ENCODE results near the gene PPP4R4. TPM values are rescaled to one million over a fixed set of nuclear protein-coding genes. Genes with fewer than 3 reads are reported as not detected.

PPP4R4 gene
- total RNA-seq, 1 donor from 2014 or later: 5.9 TPM

DNA sequence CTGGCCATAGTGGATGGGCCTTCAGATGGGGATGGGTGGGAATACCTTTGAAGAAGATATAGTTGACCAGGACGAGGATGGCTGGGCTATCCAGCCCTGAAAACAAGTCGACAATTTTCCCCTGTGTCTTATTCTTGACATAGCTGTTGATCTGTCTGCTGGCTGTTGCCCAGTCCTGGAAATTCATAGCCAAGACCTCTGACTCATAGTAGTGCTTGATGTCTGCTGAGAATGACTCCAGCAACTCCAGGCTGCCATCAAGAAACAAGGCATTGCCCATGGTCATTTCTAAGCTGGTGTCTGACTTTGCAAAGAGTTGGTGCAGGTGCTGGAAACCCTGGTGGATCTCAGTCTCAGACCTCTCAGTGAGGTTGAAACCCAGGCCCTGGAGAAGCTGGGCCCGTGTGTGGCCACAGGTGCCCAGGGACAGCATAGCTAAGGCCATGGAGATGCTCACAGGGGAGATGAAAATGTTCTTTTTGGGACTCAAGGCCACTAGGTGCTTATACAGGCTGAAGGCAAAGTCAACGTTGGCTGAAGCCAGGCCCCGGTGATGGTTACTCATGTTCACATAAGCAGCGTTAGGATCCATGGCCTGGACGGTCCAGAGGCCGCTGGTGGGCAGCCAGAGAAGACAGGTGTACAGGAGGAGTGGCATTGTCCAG, 140.0 kb downstream of the PPP4R4 start:
- ATAC-seq: no peak
- H3K27me3 ChIP-seq (ENCODE audit: low read depth): no peaks in the 10 kb centered on the region
- intact Hi-C loops (cut with DNase I): no loop called here
- H3K27ac ChIP-seq: no peak overlapping the region
- TF ChIP-seq, protein P1, sequence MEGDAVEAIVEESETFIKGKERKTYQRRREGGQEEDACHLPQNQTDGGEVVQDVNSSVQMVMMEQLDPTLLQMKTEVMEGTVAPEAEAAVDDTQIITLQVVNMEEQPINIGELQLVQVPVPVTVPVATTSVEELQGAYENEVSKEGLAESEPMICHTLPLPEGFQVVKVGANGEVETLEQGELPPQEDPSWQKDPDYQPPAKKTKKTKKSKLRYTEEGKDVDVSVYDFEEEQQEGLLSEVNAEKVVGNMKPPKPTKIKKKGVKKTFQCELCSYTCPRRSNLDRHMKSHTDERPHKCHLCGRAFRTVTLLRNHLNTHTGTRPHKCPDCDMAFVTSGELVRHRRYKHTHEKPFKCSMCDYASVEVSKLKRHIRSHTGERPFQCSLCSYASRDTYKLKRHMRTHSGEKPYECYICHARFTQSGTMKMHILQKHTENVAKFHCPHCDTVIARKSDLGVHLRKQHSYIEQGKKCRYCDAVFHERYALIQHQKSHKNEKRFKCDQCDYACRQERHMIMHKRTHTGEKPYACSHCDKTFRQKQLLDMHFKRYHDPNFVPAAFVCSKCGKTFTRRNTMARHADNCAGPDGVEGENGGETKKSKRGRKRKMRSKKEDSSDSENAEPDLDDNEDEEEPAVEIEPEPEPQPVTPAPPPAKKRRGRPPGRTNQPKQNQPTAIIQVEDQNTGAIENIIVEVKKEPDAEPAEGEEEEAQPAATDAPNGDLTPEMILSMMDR (IDR thresholded peaks at IDR 0.05): no peak
- no peaks in the 10 kb centered on the region for H3K4me1 ChIP-seq
- H3K36me3 ChIP-seq: no peaks in the 10 kb centered on the region
- H3K4me3 ChIP-seq: no peak overlapping the region
- no peak for DNase-seq
- no peaks in the 10 kb centered on the region for H3K9me3 ChIP-seq

DNA sequence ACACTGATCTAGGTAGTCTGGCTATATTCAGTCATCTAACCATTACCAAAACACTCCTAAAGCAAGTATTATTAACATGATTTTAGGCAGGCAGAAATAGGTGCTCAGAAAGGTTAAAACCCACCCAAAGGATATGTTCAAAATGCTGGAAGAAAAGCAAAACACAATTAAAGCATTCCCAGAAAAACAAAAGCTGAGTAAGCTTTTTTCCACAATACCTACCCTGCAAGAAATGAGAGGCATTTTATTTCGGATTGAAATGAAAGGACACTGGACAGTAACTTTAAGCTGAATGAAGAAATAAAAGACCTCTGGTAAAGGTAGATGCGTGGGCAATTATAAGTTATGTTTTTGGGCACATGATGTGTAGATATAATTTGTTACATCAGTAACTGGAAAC, 140.8 kb downstream of the PPP4R4 start:
- no peaks in the 10 kb centered on the region for H3K27me3 ChIP-seq (ENCODE audit: low read depth)
- ATAC-seq: no peak
- no peak for DNase-seq
- no peak overlapping the region for H3K4me3 ChIP-seq
- H3K36me3 ChIP-seq: no peaks in the 10 kb centered on the region
- intact Hi-C loops (cut with DNase I): no loop called here
- TF ChIP-seq, protein P1 (IDR thresholded peaks at IDR 0.05): no peak
- no peak overlapping the region for H3K27ac ChIP-seq
- H3K4me1 ChIP-seq: no peaks in the 10 kb centered on the region
- H3K9me3 ChIP-seq: no peaks in the 10 kb centered on the region

DNA sequence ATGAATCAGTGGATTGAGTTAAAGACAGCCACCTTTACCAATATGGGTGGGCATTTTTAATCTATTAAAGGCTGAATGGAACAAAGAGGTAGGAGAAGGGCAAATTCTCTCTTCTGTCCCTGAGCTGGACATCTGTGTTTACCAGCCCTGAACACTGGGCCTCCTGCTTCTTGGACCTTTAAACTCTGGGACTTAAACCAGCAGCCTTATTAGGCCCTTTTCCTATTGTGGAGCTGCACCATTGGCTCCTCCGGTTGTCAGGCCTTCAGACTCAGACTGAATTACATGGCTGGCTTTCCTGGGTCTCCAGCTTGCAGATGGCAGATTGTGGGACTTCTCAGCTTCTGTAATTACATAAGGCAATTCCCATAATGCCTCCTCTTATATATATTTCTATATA, 142.6 kb downstream of the PPP4R4 start:
- intact Hi-C loops (cut with DNase I): no loop called here
- TF ChIP-seq, protein P1 (IDR thresholded peaks at IDR 0.05): no peak
- DNase-seq: no peak
- no peak overlapping the region for H3K4me3 ChIP-seq
- H3K27me3 ChIP-seq (ENCODE audit: low read depth): no peaks in the 10 kb centered on the region
- H3K36me3 ChIP-seq: no peaks in the 10 kb centered on the region
- no peak for ATAC-seq
- no peak overlapping the region for H3K27ac ChIP-seq
- no peaks in the 10 kb centered on the region for H3K4me1 ChIP-seq
- H3K9me3 ChIP-seq: no peaks in the 10 kb centered on the region

DNA sequence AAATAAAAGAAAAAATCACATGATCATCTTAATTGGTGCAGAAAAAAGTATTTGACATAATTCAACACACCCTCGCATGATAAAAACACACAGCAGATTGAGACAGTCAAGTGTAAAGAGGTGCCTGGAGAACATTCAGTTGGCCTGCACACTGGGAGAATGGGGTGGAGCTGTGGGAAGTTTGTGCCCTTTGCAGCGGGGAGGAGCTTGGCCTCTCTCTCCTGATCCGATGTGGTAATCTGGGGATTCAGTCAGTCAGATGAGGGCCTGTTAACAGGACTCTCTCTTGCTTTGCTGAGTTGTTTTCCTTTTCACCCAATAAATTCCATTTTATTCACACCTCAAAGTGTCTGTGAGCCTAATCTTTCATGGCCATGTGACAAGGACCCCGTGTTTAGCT, 143.1 kb downstream of the PPP4R4 start:
- no peak for DNase-seq

DNA sequence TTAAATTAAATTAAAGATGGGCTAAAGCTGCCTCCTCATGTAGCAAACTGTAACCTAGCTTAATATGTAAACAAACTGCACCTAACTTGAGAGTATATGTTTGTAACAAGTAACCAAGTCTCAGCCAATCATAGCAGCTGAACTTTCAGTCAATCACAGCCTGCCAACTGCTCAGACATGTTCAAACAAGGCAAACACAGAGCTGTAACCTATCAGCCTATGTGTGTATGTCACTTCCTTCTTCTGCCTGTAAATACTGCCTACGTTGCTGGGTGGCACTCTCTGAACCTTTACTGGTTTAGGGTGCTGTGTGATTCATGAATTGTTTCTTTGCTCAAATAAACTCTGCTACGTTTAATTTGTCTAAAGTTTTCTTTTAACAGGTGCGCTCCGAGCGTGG, 146.1 kb downstream of the PPP4R4 start:
- DNase-seq: no peak

More for the DNA sequence above, 143.1 kb downstream of the PPP4R4 start:
- intact Hi-C loops (cut with DNase I): no loop called here
- Histone ChIP-seq H3K4me3 (no peak overlapping the region), H3K9me3 (no peaks in the 10 kb centered on the region), H3K27me3 (ENCODE audit: low read depth) (no peaks in the 10 kb centered on the region), H3K27ac (no peak overlapping the region), H3K4me1 (no peaks in the 10 kb centered on the region), H3K36me3 (no peaks in the 10 kb centered on the region)
- ATAC-seq: peak in 1 of 2 donors; percentile 70
- TF ChIP-seq, protein P1 (IDR thresholded peaks at IDR 0.05): no peak

More for the DNA sequence above, 146.1 kb downstream of the PPP4R4 start:
- H3K36me3 ChIP-seq: no peaks in the 10 kb centered on the region
- peak in 1 of 2 donors; percentile 51 for ATAC-seq
- H3K27ac ChIP-seq: no peak overlapping the region
- H3K27me3 ChIP-seq (ENCODE audit: low read depth): no peaks in the 10 kb centered on the region
- H3K9me3 ChIP-seq: no peaks in the 10 kb centered on the region
- no peak overlapping the region for H3K4me3 ChIP-seq
- intact Hi-C loops (cut with DNase I): no loop called here
- TF ChIP-seq, protein P1 (IDR thresholded peaks at IDR 0.05): no peak
- H3K4me1 ChIP-seq: no peaks in the 10 kb centered on the region

Data from lower lobe of right lung (tissue), 2 donors.